ENCODE results near the gene DNAJC19. TPM values are rescaled to one million over a fixed set of nuclear protein-coding genes. Genes with fewer than 3 reads are reported as not detected.

The DNAJC19 gene
- total and polyA plus RNA-seq, 5 donors from 2014 or later: 23.8 to 112 (median 88.3) TPM

- ATAC-seq (ENCODE audit: low read depth in 2 of 2) (no peak), DNase-seq (no peak)
- Mint-ChIP-seq H3K27me3 (no peaks in the 10 kb centered on the region), H3K4me3 (no peak overlapping the region), H3K36me3 (peaks cover 10% of the 10 kb centered on the region), H3K27ac (peak overlapping the region in 1 of 3 donors; percentile 4), H3K9me3 (no peaks in the 10 kb centered on the region), H3K4me1 (peaks cover 5 to 19% (median 13%) of the 10 kb centered on the region in 4 donors)
- Histone ChIP-seq H3K4me3 (ENCODE audit: low read depth, low read length) (no peak overlapping the region), H3K27ac (ENCODE audit: insufficient read depth, low read length, poor library complexity, severe bottlenecking) (peak overlapping the region; percentile 36), H3K36me3 (ENCODE audit: control insufficient read depth, insufficient read depth, low read length) (peaks cover 49% of the 10 kb centered on the region), H3K4me1 (ENCODE audit: control insufficient read depth, insufficient read depth, low read length, poor library complexity, severe bottlenecking) (no peaks in the 10 kb centered on the region), H3K9me3 (ENCODE audit: control insufficient read depth in 2 of 2, low read length in 2 of 2) (no peaks in the 10 kb centered on the region), H3K27me3 (ENCODE audit: control insufficient read depth, insufficient read depth, low read length) (no peaks in the 10 kb centered on the region)
Measured at GRCh38 chr3:180980611-180981010, 8.9 kb downstream of the DNAJC19 start.

- no peak overlapping the region for H3K4me3 Mint-ChIP-seq
- peaks cover 5 to 19% (median 13%) of the 10 kb centered on the region in 4 donors for H3K4me1 Mint-ChIP-seq
- Histone ChIP-seq H3K36me3 (ENCODE audit: control insufficient read depth, insufficient read depth, low read length) (peaks cover 47% of the 10 kb centered on the region), H3K27me3 (ENCODE audit: control insufficient read depth, insufficient read depth, low read length) (no peaks in the 10 kb centered on the region), H3K4me1 (ENCODE audit: control insufficient read depth, insufficient read depth, low read length, poor library complexity, severe bottlenecking) (no peaks in the 10 kb centered on the region), H3K9me3 (ENCODE audit: control insufficient read depth in 2 of 2, low read length in 2 of 2) (no peaks in the 10 kb centered on the region), H3K4me3 (ENCODE audit: low read depth, low read length) (no peak overlapping the region), H3K27ac (ENCODE audit: insufficient read depth, low read length, poor library complexity, severe bottlenecking) (no peak overlapping the region)
- peaks cover 10% of the 10 kb centered on the region for H3K36me3 Mint-ChIP-seq
- no peaks in the 10 kb centered on the region for H3K27me3 Mint-ChIP-seq
- no peak for ATAC-seq (ENCODE audit: low read depth in 2 of 2)
- H3K9me3 Mint-ChIP-seq: no peaks in the 10 kb centered on the region
- peak overlapping the region in 2 of 3 donors; percentile 16 to 68 for H3K27ac Mint-ChIP-seq
- no peak for DNase-seq
Measured at GRCh38 chr3:180979961-180980360, 9.6 kb downstream of the DNAJC19 start.

GRCh38 chr3:180977498-180977897, 12.0 kb downstream of the DNAJC19 start:
- Mint-ChIP-seq H3K27me3 (no peaks in the 10 kb centered on the region), H3K27ac (no peak overlapping the region), H3K36me3 (peaks cover 7% of the 10 kb centered on the region), H3K4me1 (peaks cover 8 to 21% (median 14%) of the 10 kb centered on the region in 4 donors), H3K4me3 (no peak overlapping the region), H3K9me3 (no peaks in the 10 kb centered on the region)
- Histone ChIP-seq H3K4me3 (ENCODE audit: low read depth, low read length) (no peak overlapping the region), H3K27ac (ENCODE audit: insufficient read depth, low read length, poor library complexity, severe bottlenecking) (no peak overlapping the region), H3K36me3 (ENCODE audit: control insufficient read depth, insufficient read depth, low read length) (peaks cover 42% of the 10 kb centered on the region), H3K4me1 (ENCODE audit: control insufficient read depth, insufficient read depth, low read length, poor library complexity, severe bottlenecking) (peaks cover 4% of the 10 kb centered on the region), H3K27me3 (ENCODE audit: control insufficient read depth, insufficient read depth, low read length) (no peaks in the 10 kb centered on the region), H3K9me3 (ENCODE audit: control insufficient read depth in 2 of 2, low read length in 2 of 2) (no peaks in the 10 kb centered on the region)
- ATAC-seq (ENCODE audit: low read depth in 2 of 2) (no peak), DNase-seq (no peak)

GRCh38 chr3:180974286-180974685, 15.2 kb downstream of the DNAJC19 start:
- H3K36me3 Mint-ChIP-seq: peaks cover 13% of the 10 kb centered on the region

GRCh38 chr3:180973543-180973942, 16.0 kb downstream of the DNAJC19 start:
- Mint-ChIP-seq H3K9me3 (no peaks in the 10 kb centered on the region), H3K4me1 (peaks cover 8 to 17% (median 14%) of the 10 kb centered on the region in 4 donors), H3K27me3 (no peaks in the 10 kb centered on the region), H3K36me3 (peaks cover 18% of the 10 kb centered on the region), H3K27ac (no peak overlapping the region), H3K4me3 (no peak overlapping the region)
- H3K4me3 ChIP-seq (ENCODE audit: low read depth, low read length): no peak overlapping the region
- peaks cover 59% of the 10 kb centered on the region for H3K36me3 ChIP-seq (ENCODE audit: control insufficient read depth, insufficient read depth, low read length)
- DNase-seq: no peak
- H3K9me3 ChIP-seq (ENCODE audit: control insufficient read depth in 2 of 2, low read length in 2 of 2): no peaks in the 10 kb centered on the region
- ATAC-seq (ENCODE audit: low read depth in 2 of 2): no peak
- peaks cover 4% of the 10 kb centered on the region for H3K4me1 ChIP-seq (ENCODE audit: control insufficient read depth, insufficient read depth, low read length, poor library complexity, severe bottlenecking)
- no peak overlapping the region for H3K27ac ChIP-seq (ENCODE audit: insufficient read depth, low read length, poor library complexity, severe bottlenecking)
- H3K27me3 ChIP-seq (ENCODE audit: control insufficient read depth, insufficient read depth, low read length): no peaks in the 10 kb centered on the region

More at GRCh38 chr3:180974286-180974685, 15.2 kb downstream of the DNAJC19 start:
- no peaks in the 10 kb centered on the region for H3K9me3 ChIP-seq (ENCODE audit: control insufficient read depth in 2 of 2, low read length in 2 of 2)
- H3K27me3 Mint-ChIP-seq: no peaks in the 10 kb centered on the region
- H3K27ac ChIP-seq (ENCODE audit: insufficient read depth, low read length, poor library complexity, severe bottlenecking): no peak overlapping the region
- no peak overlapping the region for H3K4me3 ChIP-seq (ENCODE audit: low read depth, low read length)
- no peaks in the 10 kb centered on the region for H3K9me3 Mint-ChIP-seq
- no peak overlapping the region for H3K4me3 Mint-ChIP-seq
- peak overlapping the region in 1 of 3 donors; percentile 75 for H3K27ac Mint-ChIP-seq
- peaks cover 4% of the 10 kb centered on the region for H3K4me1 ChIP-seq (ENCODE audit: control insufficient read depth, insufficient read depth, low read length, poor library complexity, severe bottlenecking)
- H3K36me3 ChIP-seq (ENCODE audit: control insufficient read depth, insufficient read depth, low read length): peaks cover 54% of the 10 kb centered on the region
- ATAC-seq (ENCODE audit: low read depth in 2 of 2) (no peak), DNase-seq (no peak)
- peaks cover 8 to 17% (median 11%) of the 10 kb centered on the region in 4 donors for H3K4me1 Mint-ChIP-seq
- H3K27me3 ChIP-seq (ENCODE audit: control insufficient read depth, insufficient read depth, low read length): no peaks in the 10 kb centered on the region

- H3K27ac Mint-ChIP-seq: no peak overlapping the region
Measured at GRCh38 chr3:180970931-180971330, 18.6 kb downstream of the DNAJC19 start.

GRCh38 chr3:180962530-180962929, 27.0 kb downstream of the DNAJC19 start:
- no peak overlapping the region for H3K4me3 ChIP-seq (ENCODE audit: low read depth, low read length)
- no peak overlapping the region for H3K4me3 Mint-ChIP-seq
- peaks cover 39% of the 10 kb centered on the region for H3K36me3 Mint-ChIP-seq

More at GRCh38 chr3:180970931-180971330, 18.6 kb downstream of the DNAJC19 start:
- Histone ChIP-seq H3K27me3 (ENCODE audit: control insufficient read depth, insufficient read depth, low read length) (no peaks in the 10 kb centered on the region), H3K4me3 (ENCODE audit: low read depth, low read length) (no peak overlapping the region), H3K4me1 (ENCODE audit: control insufficient read depth, insufficient read depth, low read length, poor library complexity, severe bottlenecking) (peaks cover 4% of the 10 kb centered on the region), H3K9me3 (ENCODE audit: control insufficient read depth in 2 of 2, low read length in 2 of 2) (no peaks in the 10 kb centered on the region), H3K27ac (ENCODE audit: insufficient read depth, low read length, poor library complexity, severe bottlenecking) (no peak overlapping the region), H3K36me3 (ENCODE audit: control insufficient read depth, insufficient read depth, low read length) (peaks cover 61% of the 10 kb centered on the region)
- Mint-ChIP-seq H3K9me3 (no peaks in the 10 kb centered on the region), H3K4me1 (peaks cover 8 to 16% (median 14%) of the 10 kb centered on the region in 4 donors), H3K4me3 (no peak overlapping the region), H3K36me3 (peaks cover 27% of the 10 kb centered on the region), H3K27me3 (no peaks in the 10 kb centered on the region)
- no peak for DNase-seq
- ATAC-seq (ENCODE audit: low read depth in 2 of 2): no peak

GRCh38 chr3:180961552-180961951, 28.0 kb downstream of the DNAJC19 start:
- H3K27ac Mint-ChIP-seq: no peak overlapping the region
- Histone ChIP-seq H3K27ac (ENCODE audit: insufficient read depth, low read length, poor library complexity, severe bottlenecking) (peak overlapping the region; percentile 0), H3K4me3 (ENCODE audit: low read depth, low read length) (no peak overlapping the region), H3K9me3 (ENCODE audit: control insufficient read depth in 2 of 2, low read length in 2 of 2) (no peaks in the 10 kb centered on the region), H3K36me3 (ENCODE audit: control insufficient read depth, insufficient read depth, low read length) (peaks cover 78% of the 10 kb centered on the region), H3K4me1 (ENCODE audit: control insufficient read depth, insufficient read depth, low read length, poor library complexity, severe bottlenecking) (no peaks in the 10 kb centered on the region), H3K27me3 (ENCODE audit: control insufficient read depth, insufficient read depth, low read length) (no peaks in the 10 kb centered on the region)
- peaks cover 44% of the 10 kb centered on the region for H3K36me3 Mint-ChIP-seq
- H3K4me3 Mint-ChIP-seq: no peak overlapping the region
- ATAC-seq (ENCODE audit: low read depth in 2 of 2) (no peak), DNase-seq (no peak)
- H3K9me3 Mint-ChIP-seq: peaks cover 0 to 3% (median 0%) of the 10 kb centered on the region in 7 donors
- peaks cover 3 to 13% (median 7%) of the 10 kb centered on the region in 4 donors for H3K4me1 Mint-ChIP-seq
- no peaks in the 10 kb centered on the region for H3K27me3 Mint-ChIP-seq

More at GRCh38 chr3:180962530-180962929, 27.0 kb downstream of the DNAJC19 start:
- ATAC-seq (ENCODE audit: low read depth in 2 of 2) (no peak), DNase-seq (no peak)
- Histone ChIP-seq H3K4me1 (ENCODE audit: control insufficient read depth, insufficient read depth, low read length, poor library complexity, severe bottlenecking) (no peaks in the 10 kb centered on the region), H3K27me3 (ENCODE audit: control insufficient read depth, insufficient read depth, low read length) (no peaks in the 10 kb centered on the region), H3K9me3 (ENCODE audit: control insufficient read depth in 2 of 2, low read length in 2 of 2) (no peaks in the 10 kb centered on the region), H3K27ac (ENCODE audit: insufficient read depth, low read length, poor library complexity, severe bottlenecking) (no peak overlapping the region), H3K36me3 (ENCODE audit: control insufficient read depth, insufficient read depth, low read length) (peaks cover 71% of the 10 kb centered on the region)
- peaks cover 0 to 3% (median 0%) of the 10 kb centered on the region in 7 donors for H3K9me3 Mint-ChIP-seq
- peak overlapping the region in 1 of 3 donors; percentile 24 for H3K27ac Mint-ChIP-seq
- no peaks in the 10 kb centered on the region for H3K27me3 Mint-ChIP-seq
- peaks cover 3 to 13% (median 7%) of the 10 kb centered on the region in 4 donors for H3K4me1 Mint-ChIP-seq
